HG03571 (cell line): ENCODE measurements around the gene MYO3A.

ENCODE experiments used
- ATAC-seq: cut with Tn5 transposase; IDR thresholded peaks from one replicate; pipeline ENCODE4 v1.9.1; 2021; ENCODE audit not compliant: unreplicated experiment

Gene MYO3A, protein sequence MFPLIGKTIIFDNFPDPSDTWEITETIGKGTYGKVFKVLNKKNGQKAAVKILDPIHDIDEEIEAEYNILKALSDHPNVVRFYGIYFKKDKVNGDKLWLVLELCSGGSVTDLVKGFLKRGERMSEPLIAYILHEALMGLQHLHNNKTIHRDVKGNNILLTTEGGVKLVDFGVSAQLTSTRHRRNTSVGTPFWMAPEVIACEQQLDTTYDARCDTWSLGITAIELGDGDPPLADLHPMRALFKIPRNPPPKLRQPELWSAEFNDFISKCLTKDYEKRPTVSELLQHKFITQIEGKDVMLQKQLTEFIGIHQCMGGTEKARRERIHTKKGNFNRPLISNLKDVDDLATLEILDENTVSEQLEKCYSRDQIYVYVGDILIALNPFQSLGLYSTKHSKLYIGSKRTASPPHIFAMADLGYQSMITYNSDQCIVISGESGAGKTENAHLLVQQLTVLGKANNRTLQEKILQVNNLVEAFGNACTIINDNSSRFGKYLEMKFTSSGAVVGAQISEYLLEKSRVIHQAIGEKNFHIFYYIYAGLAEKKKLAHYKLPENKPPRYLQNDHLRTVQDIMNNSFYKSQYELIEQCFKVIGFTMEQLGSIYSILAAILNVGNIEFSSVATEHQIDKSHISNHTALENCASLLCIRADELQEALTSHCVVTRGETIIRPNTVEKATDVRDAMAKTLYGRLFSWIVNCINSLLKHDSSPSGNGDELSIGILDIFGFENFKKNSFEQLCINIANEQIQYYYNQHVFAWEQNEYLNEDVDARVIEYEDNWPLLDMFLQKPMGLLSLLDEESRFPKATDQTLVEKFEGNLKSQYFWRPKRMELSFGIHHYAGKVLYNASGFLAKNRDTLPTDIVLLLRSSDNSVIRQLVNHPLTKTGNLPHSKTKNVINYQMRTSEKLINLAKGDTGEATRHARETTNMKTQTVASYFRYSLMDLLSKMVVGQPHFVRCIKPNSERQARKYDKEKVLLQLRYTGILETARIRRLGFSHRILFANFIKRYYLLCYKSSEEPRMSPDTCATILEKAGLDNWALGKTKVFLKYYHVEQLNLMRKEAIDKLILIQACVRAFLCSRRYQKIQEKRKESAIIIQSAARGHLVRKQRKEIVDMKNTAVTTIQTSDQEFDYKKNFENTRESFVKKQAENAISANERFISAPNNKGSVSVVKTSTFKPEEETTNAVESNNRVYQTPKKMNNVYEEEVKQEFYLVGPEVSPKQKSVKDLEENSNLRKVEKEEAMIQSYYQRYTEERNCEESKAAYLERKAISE (N-terminal part only)

DNA sequence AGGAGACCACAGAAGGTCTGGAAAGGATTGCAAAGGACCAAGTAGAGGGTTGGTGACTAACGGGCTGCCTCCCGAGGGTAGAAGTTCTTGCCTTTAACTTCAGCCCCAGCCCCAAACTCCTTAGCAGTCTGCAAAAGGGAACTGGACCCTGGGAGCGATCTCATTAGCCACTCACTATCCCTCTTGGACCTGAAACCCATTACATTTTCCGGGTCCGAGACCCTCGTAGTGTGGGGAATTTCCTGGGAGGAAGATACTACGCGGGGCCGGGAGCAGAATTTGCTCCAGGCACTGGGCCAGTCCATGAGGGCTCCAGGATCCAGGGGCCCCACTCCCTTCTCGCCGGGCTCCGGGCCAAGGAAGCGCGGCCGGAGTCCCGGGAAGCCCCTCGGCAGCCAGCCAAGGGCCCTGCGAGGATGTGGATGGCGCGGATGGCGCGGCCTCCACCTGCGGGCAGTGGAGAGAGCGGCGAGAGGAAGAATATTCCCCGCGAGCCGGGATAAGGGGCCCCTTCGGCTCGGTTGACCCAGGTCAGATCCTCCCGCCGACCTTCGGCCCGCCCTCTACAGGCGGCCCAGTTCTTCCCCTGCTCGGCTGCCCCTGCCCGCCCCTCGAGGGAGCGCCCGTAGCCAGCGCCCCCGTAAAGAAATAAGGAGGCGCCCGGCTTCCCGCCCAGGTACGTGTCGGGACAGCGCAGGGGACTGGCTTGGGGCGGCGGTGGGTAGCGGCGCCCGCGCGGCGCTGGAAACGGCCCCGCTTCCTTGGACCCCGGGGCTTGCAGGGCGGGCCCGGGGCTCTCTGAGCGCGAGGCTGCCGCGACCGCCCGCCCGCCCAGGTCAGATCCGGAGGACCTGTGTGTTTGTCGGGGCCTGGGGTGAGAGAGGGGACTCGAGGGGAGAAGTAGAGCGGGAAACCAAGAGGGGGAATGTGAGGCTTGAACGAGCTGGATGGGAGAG is at the start of gene MYO3A:
Gene MYO3A, plus strand, starts transcription at position 577 of the 956 bp plus-strand sequence. CDS start 17,882 bp downstream, outside the sequence.
- ATAC-seq = no peak

DNA sequence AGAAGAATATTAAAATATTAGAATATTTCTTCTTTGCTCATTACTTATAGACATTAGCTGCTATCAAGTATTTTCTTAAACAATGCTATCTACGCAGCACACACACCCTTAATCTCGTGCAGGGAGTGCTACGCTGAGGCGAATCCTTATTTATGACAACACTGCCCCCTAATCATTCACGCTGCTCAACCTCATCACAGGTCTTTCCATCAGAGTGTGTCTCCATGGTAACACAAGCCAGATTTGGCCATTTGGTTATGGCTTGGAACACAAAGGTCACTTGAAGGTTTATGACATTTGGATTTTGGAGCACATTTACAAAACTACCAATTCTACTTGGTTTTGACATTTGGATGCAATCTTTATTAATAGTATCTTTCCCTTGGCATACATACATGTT is 45.4 kb upstream of the MYO3A start:
- no peak for ATAC-seq

DNA sequence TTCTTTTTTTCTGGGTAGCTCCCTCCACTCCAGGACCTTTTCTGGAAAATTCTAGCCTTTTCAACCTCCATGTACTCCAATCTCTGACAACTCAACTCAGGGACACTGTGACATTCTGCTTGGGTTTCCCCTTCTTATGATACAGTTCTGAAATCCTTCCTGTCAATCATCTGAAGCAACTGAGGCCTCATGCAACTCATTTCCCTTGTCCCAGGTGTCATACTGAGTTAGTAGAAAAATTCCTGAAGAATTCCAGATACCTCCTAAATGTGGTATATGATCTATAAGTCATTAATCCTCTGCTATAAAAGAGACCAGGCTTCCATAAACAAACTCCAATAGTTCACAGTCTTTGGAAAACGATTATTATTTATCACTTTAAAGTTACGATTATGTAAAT is 43.0 kb upstream of the MYO3A start:
- no peak for ATAC-seq

DNA sequence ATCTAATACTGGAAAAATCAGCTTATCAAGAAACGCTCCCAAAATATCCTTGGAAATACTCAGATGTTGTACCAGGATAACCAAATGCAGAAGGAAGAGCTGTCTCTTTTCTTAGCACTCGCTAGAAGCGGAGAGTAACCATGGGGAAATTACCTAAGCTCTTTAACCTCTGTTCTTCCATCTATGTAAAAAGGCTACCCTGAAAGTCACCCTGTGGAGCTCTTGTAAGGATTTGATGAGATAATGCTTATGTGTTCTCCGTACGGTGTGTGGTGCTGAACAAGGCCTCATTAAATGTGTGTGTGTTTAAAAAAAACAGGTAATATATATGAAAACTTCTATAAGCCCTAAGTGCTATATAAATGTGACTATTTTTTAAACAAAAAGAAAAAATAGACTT is 38.2 kb upstream of the MYO3A start:
- ATAC-seq = no peak

DNA sequence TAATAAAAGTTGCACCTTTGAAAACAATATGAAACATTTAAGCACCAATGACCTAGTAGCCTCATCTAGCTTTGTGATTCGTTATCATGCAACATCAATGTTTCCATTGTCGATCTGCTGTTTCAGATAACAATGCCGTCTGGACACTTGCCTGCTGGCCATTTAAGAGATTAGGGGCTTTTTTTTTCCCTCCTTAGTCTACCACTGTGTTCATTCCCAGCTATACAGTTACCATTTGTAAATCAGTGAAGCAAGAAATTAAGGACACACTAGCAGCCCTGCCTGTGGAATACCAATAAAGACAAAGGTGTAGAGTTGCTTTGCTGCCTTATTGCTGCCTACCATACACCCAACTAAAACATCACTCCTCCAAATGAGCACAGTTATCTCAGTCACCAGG is 37.6 kb upstream of the MYO3A start:
- ATAC-seq = no peak

DNA sequence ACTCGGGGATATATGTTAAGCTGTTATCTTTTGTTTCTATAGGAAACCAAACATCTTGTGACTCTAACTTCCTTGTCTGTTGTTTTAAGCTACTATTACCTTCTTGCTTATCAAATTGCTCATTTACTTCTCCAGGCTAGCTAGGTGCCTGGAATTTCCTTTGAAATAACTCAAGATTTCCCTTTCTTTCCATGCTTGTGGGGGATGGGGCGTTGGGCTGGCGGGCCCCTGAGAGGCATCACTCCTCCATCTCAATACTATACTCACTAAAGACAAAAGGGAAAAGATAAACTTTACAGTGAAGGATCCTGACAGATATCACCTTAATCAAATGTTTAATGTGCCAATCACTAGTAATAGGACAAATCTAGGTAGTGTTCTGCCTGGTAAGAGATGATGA is 34.7 kb upstream of the MYO3A start:
- ATAC-seq = no peak

DNA sequence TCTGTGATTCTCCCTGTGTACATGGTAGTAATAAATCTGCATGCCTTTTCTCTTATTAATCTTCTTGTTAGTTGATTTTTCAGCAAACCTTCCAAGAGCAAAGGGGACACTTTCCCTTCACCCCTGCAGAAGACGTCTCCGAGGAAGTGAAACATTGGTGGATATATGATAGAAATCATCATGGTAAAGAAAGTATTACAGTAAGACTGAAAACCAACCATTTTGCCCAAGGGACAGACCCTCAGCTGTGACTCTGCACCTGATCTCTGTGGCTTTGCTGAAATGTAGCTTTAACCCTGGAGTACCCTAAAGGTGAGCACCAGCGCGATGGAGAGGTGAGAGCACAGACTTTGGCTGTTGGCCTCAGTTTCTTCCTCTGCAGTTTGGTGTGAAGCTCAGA is 32.8 kb upstream of the MYO3A start:
- no peak for ATAC-seq

DNA sequence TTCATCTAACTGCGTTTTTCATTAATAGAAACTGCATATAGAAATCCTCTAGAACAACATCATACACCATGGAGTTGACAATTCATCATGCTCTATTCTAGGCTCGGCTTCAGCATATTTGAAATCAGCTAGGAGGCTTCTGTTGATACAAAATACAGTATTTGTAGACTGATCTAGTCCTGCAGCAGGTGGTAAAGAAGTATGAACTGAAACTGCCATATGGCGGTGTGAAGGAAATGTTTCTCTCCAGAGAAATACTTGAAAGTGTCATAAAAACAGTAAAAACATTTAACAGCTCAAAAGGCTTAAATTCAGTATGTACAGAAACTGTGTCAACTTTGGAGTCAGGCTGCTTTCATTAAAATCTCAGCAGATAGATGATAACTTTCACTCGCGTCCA is 32.0 kb upstream of the MYO3A start:
- no peak for ATAC-seq

DNA sequence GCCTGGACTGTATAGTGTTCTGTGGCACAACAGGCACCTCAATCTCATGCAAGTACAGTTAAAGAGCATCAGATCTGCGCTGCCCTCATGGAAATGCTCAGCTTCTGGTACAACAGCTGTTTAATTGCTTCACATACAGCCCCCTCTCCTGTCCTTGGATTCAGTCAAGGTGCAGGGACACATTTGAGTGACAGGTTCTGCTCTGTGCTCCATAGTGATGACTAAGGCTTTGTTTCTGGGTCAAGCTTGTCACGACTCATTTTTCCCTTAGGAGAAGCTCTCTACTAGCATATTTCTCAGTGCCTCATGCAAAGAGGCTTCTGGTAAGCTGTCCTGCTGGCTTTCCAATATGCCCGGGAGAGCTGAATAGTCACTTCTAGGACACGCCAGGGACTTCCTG is 26.8 kb upstream of the MYO3A start:
- ATAC-seq = no peak

DNA sequence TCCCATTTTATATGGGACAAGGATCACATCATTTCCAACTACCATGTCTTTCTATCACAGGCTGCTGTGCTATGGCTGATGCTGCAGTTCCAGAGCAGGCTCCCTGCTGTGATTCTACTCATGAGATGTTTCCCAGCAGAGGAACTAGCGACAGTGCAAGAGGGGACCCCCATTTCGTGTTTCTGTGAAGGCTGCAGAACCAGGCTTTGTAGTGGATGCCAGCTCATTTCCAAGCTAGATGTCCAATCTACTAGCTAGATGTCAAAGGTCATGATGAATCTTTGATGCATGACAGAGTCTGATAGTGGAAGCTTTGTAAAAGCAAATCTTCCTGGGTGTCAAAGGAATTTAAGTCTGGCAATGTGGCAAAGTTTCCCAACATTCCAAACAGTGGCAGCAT is 21.2 kb upstream of the MYO3A start:
- ATAC-seq = no peak

DNA sequence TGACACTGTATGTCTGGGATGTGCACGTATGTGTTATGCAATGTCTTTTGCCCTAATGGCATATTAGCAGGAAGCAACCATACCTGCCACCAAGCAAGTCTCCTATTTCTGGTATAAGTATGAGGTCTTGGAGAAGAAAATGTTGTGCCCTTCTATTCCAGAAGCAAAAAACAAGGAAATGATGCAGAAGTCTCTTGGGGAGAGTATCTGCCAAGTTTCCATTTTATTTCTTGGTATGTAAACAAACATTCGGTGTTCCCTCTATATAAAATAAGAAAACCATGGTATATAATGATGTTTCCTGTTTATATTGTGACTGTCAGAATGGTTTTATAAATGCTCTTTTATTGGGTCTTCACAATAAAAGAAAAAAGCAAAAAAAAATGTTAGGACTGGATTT is 19.3 kb upstream of the MYO3A start:
- ATAC-seq = no peak

DNA sequence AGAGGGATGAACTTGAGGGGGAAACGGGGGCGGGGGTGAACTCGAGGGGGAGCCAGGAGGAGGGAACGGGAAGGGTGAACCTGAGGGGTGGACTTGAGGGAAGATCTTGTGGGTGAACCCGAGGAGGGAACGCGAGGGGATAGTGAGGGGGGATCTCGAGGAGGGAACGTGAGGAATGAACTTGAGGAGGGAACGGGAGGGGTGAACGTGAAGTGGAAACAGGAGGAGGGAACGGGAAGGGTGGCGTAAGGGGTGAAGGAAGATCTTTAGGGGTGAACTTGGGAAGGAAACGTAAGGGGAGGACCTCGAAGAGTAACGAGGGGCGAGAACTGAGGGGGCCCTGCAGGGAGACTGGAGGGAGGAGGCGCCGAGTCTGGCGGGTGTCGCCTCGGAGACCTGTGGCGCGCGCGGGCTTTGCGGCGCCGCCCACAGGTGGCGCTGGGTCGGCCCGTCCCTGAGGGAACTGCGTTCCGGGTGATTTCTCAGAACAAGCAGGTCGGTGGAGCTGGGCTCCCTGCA is 651 bp downstream of the MYO3A start:
- ATAC-seq = no peak

DNA sequence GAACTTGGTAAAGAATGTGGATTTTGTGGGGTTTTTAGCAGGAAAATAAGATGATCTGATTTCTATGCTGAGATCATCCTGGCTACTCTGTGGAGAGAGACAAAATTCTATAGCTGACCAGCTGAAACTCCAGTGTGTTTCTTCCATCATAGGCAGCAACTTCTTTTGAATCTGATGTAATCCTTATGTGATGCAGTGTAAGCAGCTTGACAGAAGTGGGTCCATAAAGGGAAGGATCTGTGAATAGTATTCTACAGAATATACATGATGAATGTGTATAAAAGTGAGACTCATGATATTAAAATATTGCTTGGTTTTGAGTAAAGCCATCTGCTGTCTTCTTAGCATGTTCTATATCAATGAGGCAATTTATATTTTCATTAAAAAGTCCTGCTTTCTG is 4.4 kb downstream of the MYO3A start:
- no peak for ATAC-seq

DNA sequence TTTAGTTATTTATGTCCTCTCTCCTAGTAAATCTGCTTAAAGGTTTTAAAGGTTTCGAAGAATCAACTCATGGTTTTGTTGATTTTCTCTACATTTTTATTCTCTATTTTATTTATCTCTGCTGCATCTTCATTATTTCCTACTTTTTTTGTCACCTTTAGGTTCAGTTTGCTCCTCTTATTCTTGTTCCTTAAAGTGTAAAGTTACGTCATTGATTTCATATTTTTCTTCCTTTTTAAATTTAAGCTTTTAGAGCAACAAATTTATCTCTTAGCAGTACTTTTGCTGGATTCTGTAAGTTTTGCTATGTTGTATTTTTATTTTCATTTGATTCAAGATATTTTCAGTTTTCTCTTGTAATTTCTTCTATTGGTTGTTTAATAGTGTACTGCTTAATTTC is 10.7 kb downstream of the MYO3A start:
- no peak for ATAC-seq

DNA sequence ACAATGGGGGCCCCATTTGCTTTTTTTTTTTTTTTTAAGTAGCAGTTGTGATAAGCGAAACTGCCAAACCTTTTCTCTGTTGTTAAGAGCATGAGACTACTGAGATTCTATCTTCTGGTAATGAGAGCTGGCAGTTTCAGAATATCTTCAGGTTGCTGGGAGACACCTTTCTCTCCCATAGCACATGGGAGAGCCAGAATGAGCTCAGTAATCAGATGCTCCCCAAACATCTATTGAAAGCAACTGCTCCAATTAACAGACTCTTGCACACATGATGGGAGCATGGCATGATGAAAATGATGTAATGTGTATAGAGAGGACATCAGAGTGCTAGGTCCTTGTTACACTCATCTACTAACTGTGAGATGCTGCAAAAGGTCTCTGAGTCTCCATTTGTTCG is 18.8 kb downstream of the MYO3A start:
- no peak for ATAC-seq

DNA sequence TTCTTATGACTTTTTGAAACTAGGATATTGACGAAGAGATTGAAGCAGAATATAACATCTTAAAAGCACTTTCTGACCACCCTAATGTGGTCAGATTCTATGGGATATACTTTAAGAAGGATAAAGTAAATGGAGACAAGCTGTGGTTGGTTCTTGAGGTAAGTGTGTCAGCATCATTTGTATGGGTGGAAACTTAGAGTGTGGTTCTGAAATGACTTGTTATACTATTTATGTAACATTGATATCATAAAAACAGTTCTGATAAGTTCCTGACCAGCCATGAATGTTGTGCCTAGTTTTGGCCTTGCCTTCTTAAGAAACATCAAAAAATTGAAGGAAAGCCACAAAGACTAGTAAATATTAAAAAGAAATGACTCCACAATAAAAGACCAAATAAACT is 20.8 kb downstream of the MYO3A start:
- no peak for ATAC-seq

DNA sequence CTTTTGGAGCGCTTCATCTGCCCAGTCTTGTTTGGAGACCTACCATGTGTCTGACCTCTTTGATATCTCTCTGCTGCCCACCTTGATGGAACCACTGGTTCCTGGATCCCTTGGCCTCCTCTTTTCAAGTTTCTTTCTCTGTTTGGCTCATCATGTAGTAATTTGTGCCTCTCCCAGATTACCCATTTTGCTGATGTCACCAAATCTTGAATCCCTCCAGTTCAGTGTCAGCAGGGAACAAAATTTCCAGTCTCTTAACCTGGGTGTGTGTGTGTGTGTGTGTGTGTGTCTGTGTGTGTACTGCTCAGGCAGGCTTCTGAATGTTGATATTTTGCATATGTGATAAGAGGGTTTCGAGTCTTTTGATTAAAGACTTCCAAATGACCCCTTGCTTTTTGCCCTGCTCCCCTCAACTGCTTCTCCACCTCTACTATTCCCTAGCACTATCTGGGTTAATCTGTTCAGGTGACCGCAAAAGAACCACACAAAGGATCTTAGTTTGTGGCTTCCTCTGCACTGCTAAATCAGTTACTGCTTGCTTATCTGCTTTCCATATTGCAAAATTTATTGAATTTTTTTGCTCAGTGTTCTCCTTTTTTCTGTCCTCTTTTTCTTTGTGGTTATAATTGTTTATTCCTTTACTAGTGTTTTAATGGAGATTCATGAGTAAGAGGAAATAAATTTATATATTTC is 25.7 kb downstream of the MYO3A start:
- no peak for ATAC-seq

DNA sequence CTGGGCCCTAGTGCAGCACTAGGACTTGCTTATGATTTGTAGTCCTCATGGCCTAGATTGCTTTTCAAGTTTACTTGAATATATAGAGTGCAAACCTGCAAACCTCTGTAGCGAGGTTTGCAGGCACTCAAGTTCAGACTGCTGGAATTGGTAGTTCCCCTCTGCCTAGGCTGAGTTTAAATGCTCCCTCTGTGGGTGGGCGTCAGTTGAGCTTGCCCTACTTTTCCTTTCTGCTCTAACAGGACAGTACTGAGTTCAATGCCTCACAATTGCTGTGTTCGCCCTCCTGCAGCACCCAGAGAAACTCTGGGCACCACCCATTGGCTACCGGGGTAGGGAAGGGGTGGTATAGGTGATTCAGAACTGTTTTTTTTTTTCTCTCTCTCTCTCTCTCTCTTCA is 31.6 kb downstream of the MYO3A start:
- ATAC-seq = no peak

DNA sequence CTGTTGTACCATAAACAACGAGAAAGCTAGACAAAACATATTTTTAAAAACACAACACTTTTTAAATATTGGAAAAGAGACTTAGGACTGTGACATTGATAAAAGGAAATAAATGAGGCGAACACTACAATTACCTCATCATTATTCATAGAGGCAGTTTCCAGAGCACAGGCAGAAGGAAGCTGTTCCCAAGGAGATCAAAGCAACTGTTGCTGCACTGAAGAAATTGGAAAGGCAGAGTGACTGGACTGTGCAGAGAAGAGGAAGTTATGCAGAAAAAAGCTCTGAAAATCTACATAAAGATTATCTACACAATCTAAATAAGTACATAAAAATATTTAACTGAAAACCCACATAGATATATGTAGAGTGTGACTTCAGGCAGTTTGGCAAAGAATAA is 32.8 kb downstream of the MYO3A start:
- no peak for ATAC-seq

DNA sequence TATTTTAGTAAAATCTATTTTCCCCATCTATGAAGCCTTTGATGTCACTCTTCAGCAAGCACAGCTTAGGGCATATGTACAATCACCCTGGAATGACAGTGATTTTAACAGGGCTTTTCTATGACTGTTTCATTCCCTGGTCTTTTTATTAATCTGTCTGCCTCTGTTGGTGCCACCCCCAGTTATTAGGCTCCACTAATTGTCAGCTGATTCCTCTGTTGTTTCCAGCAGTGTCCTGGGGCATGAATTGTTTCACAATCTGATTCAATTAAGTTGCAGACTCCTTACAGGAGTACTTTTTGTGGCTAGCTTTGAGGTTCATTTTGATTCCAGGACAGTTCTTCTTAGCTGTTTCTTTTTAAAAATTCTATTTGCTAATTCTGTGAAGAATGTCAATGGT is 38.6 kb downstream of the MYO3A start:
- ATAC-seq = no peak
